GM19438 (cell line): ENCODE results near the gene EEF1G.
"Not testable (repeated sequence)": the region's sequence is repeated elsewhere in the genome, so short reads cannot be mapped to it uniquely, and the experiment has no call there.

Source experiments
- ATAC-seq: cut with Tn5 transposase; IDR thresholded peaks from one replicate; pipeline ENCODE4 v1.9.1; 2021; ENCODE audit warnings: low read depth; ENCODE audit not compliant: unreplicated experiment

The EEF1G gene, protein sequence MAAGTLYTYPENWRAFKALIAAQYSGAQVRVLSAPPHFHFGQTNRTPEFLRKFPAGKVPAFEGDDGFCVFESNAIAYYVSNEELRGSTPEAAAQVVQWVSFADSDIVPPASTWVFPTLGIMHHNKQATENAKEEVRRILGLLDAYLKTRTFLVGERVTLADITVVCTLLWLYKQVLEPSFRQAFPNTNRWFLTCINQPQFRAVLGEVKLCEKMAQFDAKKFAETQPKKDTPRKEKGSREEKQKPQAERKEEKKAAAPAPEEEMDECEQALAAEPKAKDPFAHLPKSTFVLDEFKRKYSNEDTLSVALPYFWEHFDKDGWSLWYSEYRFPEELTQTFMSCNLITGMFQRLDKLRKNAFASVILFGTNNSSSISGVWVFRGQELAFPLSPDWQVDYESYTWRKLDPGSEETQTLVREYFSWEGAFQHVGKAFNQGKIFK

GRCh38 chr11:62573592-62574362 is at the start of gene EEF1G:
EEF1G (minus strand) TSS chr11:62573891; CDS start chr11:62573842, 49 bp downstream.
- ATAC-seq: peak; percentile 82

DNA sequence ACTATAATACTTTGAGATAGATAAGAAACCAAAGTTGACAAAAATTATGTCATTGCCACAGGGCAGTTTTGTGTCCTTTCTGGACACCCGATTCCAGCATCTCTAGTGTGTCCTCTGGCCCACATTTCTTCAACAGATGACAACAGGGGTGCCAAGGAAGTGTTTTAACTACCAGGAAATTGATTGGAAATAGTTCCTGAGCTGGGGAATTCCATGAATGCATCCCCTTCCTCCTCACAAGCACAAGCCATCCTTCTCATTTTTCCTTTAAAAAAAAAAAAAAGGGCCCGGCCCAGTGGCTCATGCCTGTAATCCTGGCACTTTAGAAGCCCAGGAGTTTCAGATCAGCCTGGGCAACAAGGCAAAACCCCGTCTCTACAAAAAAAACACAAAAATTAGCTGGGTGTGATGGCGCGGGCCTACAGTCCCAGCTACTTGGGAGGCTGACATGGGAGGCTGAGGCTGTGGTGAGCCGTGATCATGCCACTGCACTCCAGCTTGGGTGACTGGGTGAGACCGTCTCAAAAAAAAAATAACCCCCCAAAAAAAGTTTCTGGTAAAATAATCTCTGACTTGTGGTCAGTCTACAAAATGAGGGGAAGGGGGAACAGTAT is 48.9 kb upstream of the EEF1G start:
- ATAC-seq: no peak

GRCh38 chr11:62621567-62622470 is 48.1 kb upstream of the EEF1G start, which contains the start of gene B3GAT3:
B3GAT3 (minus strand) TSS chr11:62621986; CDS start chr11:62621947, 39 bp downstream.
- ATAC-seq: peak; percentile 88

GRCh38 chr11:62621027-62621566 is 47.4 kb upstream of the EEF1G start:
- no peak for ATAC-seq

DNA sequence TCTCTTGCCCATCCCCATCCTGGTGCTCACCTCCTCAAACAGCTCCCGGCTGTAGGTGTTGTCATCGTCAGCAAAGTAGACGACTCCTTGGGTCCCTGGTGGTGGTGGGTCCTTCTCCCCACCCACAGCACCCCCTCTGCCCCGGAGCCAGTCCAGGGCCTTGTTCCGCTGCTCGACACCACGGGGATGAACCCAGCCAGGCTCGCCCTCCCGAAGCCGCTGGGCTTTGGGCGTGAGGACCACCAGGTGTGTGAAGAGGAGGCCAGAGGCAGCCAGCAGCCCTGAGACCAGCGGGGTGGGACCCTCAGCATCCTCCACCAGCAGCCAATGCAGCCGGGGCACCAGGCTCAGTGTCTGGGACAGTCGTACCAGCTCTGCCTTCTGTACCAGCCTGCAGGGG is 43.3 kb upstream of the EEF1G start:
- ATAC-seq: not testable (repeated sequence)

- no peak for ATAC-seq
Observed at GRCh38 chr11:62615521-62615920, 41.8 kb upstream of the EEF1G start.

DNA sequence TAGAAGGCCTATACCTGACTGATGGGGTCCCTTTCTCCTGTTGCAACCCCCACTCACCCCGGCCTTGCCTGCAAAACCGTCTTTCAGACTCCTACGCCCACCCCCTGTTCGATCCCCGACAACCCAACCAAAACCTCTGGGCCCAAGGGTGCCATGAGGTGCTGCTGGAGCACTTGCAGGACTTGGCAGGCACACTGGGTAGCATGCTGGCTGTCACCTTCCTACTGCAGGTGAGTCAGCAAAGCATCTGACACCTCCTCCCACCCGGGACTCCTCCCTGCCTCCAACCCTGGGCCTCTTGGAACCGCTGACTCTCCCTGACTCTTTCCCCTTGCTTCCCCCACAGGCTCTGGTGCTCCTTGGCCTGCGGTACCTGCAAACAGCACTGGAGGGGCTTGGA is 40.6 kb upstream of the EEF1G start:
- no peak for ATAC-seq

DNA sequence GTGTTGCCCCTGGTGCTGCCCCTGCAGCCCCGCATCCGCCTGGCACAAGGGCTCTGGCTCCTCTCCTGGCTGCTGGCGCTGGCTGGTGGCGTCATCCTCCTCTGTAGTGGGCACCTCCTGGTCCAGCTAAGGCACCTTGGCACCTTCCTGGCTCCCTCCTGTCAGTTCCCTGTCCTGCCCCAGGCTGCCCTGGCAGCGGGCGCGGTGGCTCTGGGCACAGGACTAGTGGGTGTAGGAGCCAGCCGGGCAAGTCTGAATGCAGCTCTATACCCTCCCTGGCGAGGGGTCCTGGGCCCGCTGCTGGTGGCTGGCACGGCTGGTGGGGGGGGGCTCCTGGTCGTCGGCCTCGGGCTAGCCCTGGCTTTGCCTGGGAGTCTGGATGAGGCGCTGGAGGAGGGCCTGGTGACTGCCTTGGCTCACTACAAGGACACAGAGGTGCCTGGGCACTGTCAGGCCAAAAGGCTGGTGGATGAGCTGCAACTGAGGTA is 39.6 kb upstream of the EEF1G start:
- ATAC-seq: no peak

DNA sequence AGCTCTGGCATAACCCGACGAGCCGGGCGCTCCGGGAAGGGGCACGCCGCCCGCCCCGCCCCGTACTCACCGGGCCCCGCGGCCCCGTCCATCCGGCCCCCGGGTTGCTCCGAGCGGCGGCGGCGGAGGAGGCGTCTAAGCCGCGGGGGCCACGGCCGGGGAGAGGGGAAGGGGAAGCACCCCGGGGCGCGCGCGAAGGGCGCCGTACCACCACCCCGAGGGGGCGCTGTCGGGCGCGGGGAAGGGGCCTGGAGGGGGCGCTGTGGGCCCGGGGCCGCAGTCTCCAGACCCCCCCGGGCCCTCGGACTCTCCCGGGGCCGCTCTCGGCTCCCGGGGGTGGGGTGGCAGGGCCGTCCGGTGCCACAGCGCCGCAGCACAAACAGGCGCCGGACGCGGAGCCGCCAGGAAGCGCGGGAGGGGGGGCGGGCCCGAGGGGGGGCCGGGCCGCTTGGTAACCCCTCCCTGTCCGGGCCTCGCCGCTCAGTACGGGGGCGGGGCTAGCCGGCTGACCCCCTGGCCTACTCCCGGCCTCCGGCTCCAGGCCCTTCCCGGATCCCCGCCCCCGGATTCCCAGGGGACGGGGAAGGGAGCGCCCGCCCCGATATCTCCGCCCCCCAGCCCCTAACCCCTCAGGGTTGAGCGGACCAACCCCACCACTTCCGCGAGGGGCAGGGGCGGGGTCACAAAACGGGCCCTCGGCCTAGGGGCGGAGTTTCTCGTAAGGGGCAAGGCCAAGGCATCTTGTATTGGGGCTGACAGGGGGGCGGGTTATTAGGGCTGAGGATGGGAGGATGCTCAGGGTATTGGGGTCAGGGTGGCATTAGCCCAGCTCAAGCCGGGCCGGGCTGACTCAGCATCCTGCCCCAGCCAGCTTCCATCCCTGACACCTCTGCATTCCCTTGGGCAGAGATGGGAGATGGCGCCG is 38.9 kb upstream of the EEF1G start, which contains the start of the genes EML3 and ROM1:
EML3 (minus strand) TSS at position 410 of the 925 bp plus-strand sequence; CDS start at position 92, 318 bp downstream.
ROM1 (plus strand) TSS at position 892 of the 925 bp plus-strand sequence; CDS start at position 917, 25 bp downstream.
- ATAC-seq: peak; percentile 66

DNA sequence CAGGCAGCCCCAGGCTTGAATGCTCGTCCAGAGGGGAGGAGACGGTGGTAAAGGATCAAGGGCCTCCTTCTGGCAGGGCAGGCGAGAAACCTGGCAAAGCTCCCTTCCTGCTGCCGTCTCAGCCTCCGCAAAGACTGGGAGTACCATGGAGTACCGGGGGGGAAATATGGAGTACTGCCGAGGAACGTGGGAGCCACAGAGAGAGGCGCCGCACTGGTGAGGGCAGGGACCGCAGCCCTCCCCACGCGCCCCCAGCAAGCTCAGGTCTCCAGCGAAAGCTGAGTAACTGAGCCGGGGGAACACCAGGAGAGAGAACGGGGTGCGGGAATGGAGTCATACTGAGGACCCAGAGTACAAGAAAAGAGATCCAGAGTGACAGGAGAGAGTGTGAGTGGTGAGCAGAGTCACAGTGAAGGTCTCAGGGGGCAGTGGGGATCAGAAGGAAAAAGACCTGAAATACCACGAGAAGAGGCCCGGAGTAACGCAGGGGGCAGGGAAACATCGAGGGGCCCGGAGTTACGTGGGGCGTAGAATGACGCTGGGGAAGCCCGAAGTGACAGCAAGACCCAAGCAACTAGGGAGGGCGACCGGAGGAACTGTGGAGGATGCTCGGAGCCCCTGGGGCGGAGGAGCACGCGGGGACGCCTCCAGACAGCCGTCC is 38.1 kb upstream of the EEF1G start:
- ATAC-seq: peak; percentile 20

- ATAC-seq: no peak
Observed at GRCh38 chr11:62610814-62611704, 37.4 kb upstream of the EEF1G start.

DNA sequence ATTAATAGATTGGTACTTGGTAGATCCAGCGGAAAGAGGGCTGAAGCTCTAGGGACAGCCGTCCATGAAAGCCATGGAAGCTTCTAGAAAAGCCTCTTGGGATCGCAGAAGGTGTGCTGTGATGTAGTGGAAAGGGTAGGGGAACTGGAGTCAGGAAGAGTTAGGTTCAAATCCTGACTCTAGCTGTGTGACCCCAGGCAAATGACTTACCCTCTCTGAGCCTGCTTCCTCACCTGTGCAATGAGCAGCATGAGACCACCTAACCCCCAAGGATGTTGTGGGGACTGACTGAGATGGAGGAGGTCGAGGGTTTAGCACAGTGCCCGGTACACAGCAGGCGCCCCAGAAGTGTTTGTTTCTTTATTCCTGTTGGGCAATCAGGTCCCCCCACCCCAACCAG is 36.7 kb upstream of the EEF1G start:
- no peak for ATAC-seq

DNA sequence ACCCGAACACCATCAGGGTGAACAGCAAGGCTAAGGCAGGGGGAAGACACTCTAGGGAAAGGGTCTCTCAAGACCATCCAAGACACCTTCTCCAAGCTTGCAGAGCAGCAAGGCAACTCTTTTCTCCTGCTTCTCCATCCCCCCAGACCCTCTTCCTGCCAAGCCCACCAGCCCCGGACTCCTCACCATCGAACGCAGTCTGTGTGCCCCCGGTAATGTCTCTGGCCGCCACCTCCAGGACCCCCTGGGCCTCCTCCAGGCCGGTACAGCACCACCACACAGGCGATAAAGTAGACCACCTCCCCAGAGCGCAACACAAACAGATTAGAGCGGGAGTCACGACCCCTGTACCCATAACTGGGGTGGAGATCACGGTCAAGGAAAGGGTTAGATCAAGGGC is 35.1 kb upstream of the EEF1G start:
- no peak for ATAC-seq

GRCh38 chr11:62607714-62608113 is 34.0 kb upstream of the EEF1G start:
- ATAC-seq: no peak

- no peak for ATAC-seq
Observed at GRCh38 chr11:62605902-62606301, 32.2 kb upstream of the EEF1G start.

DNA sequence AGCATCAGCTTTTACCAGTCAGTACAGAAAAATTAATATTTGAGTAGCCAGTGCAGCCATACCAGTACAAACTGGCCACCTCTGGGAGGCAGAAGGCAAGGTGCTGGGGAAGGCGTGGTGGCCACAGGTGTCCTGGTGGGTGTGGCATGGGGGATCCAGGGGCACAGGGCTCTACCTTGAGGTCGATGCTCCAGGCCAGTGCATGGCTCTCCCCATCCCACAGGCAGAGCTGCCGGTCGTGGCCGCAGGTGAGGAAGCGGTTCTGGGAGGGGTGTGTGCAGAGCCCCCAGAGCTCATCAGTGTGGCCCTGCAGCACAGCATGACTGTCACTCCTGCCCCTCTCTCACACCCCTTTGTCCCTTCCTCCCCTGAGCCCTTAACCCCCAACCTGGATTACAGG is 31.8 kb upstream of the EEF1G start:
- no peak for ATAC-seq
